Measurements from ENCODE around the gene IFT52. TPM values are rescaled to one million over a fixed set of nuclear protein-coding genes. Genes with fewer than 3 reads are reported as not detected.
"Not testable (repeated sequence)": the region's sequence is repeated elsewhere in the genome, so short reads cannot be mapped to it uniquely, and the experiment has no call there.

Gene IFT52
- total RNA-seq, 1 donor from 2014 or later, result 44.7 TPM

GRCh38 chr20:43586641-43587040, 4.1 kb upstream of the IFT52 start:
- H3K4me3 Mint-ChIP-seq, result no peak overlapping the region
- H3K27ac Mint-ChIP-seq, result no peak overlapping the region
- H3K9me3 Mint-ChIP-seq, result no peaks in the 10 kb centered on the region
- no peak for TF ChIP-seq CTCF (IDR thresholded peaks at IDR 0.05; ENCODE audit: unreplicated experiment)
- peaks cover 32% of the 10 kb centered on the region for H3K4me1 Mint-ChIP-seq
- DNase-seq (ENCODE audit: low spot score in 2 of 2, unreplicated experiment in 2 of 2), result no peak
- no peaks in the 10 kb centered on the region for H3K36me3 Mint-ChIP-seq
- no peaks in the 10 kb centered on the region for H3K27me3 Mint-ChIP-seq (ENCODE audit: low read depth)

GRCh38 chr20:43588526-43588925, 2.2 kb upstream of the IFT52 start:
- not testable (repeated sequence) for H3K4me3 Mint-ChIP-seq; DNase-seq (ENCODE audit: low spot score in 2 of 2, unreplicated experiment in 2 of 2); H3K27me3 Mint-ChIP-seq (ENCODE audit: low read depth); H3K36me3 Mint-ChIP-seq; H3K9me3 Mint-ChIP-seq
- Mint-ChIP-seq H3K4me1 (peaks cover 36% of the 10 kb centered on the region), H3K27ac (peak overlapping the region; percentile 11)

GRCh38 chr20:43590036-43590391, 723 bp upstream of the IFT52 start:
- H3K36me3 Mint-ChIP-seq, result peaks cover 10% of the 10 kb centered on the region
- peak overlapping the region; percentile 98 for H3K27ac Mint-ChIP-seq
- peak in 1 of 2 experiments; percentile 40 for DNase-seq (ENCODE audit: low spot score in 2 of 2, unreplicated experiment in 2 of 2)
- TF ChIP-seq CTCF (IDR thresholded peaks at IDR 0.05; ENCODE audit: unreplicated experiment), result no peak
- H3K9me3 Mint-ChIP-seq, result no peaks in the 10 kb centered on the region
- H3K27me3 Mint-ChIP-seq (ENCODE audit: low read depth), result no peaks in the 10 kb centered on the region
- peak overlapping the region; percentile 84 for H3K4me3 Mint-ChIP-seq
- peaks cover 24% of the 10 kb centered on the region for H3K4me1 Mint-ChIP-seq

- H3K27me3 Mint-ChIP-seq (ENCODE audit: low read depth); H3K27ac Mint-ChIP-seq; DNase-seq (ENCODE audit: low spot score in 2 of 2, unreplicated experiment in 2 of 2); H3K4me3 Mint-ChIP-seq; H3K9me3 Mint-ChIP-seq; H3K4me1 Mint-ChIP-seq: not testable (repeated sequence)
- peaks cover 37% of the 10 kb centered on the region for H3K36me3 Mint-ChIP-seq
These were observed 11.2 kb downstream of the IFT52 start for GRCh38 chr20:43601960-43602359.

- no peak overlapping the region for H3K27ac Mint-ChIP-seq
- H3K9me3 Mint-ChIP-seq, result no peaks in the 10 kb centered on the region
These were observed 12.4 kb downstream of the IFT52 start for GRCh38 chr20:43603124-43603523.

GRCh38 chr20:43605715-43606114, 15.0 kb downstream of the IFT52 start:
- Mint-ChIP-seq H3K36me3 (peaks cover 30% of the 10 kb centered on the region), H3K9me3 (no peaks in the 10 kb centered on the region), H3K27ac (no peak overlapping the region), H3K4me3 (no peak overlapping the region), H3K4me1 (no peaks in the 10 kb centered on the region), H3K27me3 (ENCODE audit: low read depth) (no peaks in the 10 kb centered on the region)
- DNase-seq (ENCODE audit: low spot score in 2 of 2, unreplicated experiment in 2 of 2), result no peak
- TF ChIP-seq CTCF (IDR thresholded peaks at IDR 0.05; ENCODE audit: unreplicated experiment), result no peak

More at GRCh38 chr20:43603124-43603523, 12.4 kb downstream of the IFT52 start:
- H3K4me1 Mint-ChIP-seq, result no peaks in the 10 kb centered on the region
- peaks cover 34% of the 10 kb centered on the region for H3K36me3 Mint-ChIP-seq
- H3K27me3 Mint-ChIP-seq (ENCODE audit: low read depth), result no peaks in the 10 kb centered on the region
- no peak overlapping the region for H3K4me3 Mint-ChIP-seq
- DNase-seq (ENCODE audit: low spot score in 2 of 2, unreplicated experiment in 2 of 2), result no peak
- no peak for TF ChIP-seq CTCF (IDR thresholded peaks at IDR 0.05; ENCODE audit: unreplicated experiment)

GRCh38 chr20:43607278-43607677, 16.5 kb downstream of the IFT52 start:
- H3K9me3 Mint-ChIP-seq, H3K27ac Mint-ChIP-seq: not testable (repeated sequence)
- H3K36me3 Mint-ChIP-seq, result peaks cover 31% of the 10 kb centered on the region

More at GRCh38 chr20:43607278-43607677, 16.5 kb downstream of the IFT52 start:
- not testable (repeated sequence) for DNase-seq (ENCODE audit: low spot score in 2 of 2, unreplicated experiment in 2 of 2); H3K27me3 Mint-ChIP-seq (ENCODE audit: low read depth); H3K4me3 Mint-ChIP-seq; H3K4me1 Mint-ChIP-seq
